AG04450 (cell line): ENCODE data around the gene PPP1R36. TPM values are rescaled to one million over a fixed set of nuclear protein-coding genes. Genes with fewer than 3 reads are reported as not detected.

Source experiments
- CTCF ChIA-PET: fragments of 300-600, 350-600 bp; formaldehyde crosslinking; extraction: SDS; loops from one replicate; lab custom pipeline; 2022; ENCODE audit warnings: antibody characterized with exemption, inconsistent platforms; lab: Charles Lee
- POLR2A ChIA-PET: fragments of 350-600 bp; formaldehyde crosslinking; extraction: SDS; loops from one replicate; lab custom pipeline; 2021; ENCODE audit warnings: antibody characterized with exemption, inconsistent platforms; lab: Yijun Ruan, JAX
- DNase-seq: peaks from one replicate; pipeline ENCODE4 v3.0.0-alpha.2; 2011; ENCODE audit warnings: low read depth, low spot score
- H3K27ac ChIP-seq: one replicate; pipeline ENCODE4 v1.5.1; 2012; ENCODE audit warnings: low read depth, low read length, control low read depth
- H3K27me3 ChIP-seq: one replicate; pipeline ENCODE4 v1.6.0; 2012; ENCODE audit warnings: low read length; ENCODE audit not compliant: control insufficient read depth, insufficient read depth
- H3K4me3 ChIP-seq: 2 replicates; pipeline ENCODE4 v1.5.1; 2011; ENCODE audit warnings: mild to moderate bottlenecking, low read depth, low read length, control low read depth
- H3K9me3 ChIP-seq: 2 replicates; pipeline ENCODE4 v1.5.1; 2012; ENCODE audit warnings: low read length; ENCODE audit not compliant: control insufficient read depth, insufficient read depth
- CTCF ChIP-seq: IDR thresholded peaks from 2 replicates; pipeline ENCODE4 v1.5.1; 2011; ENCODE audit warnings: low read depth, low read length, control low read depth, inconsistent platforms
- polyA plus RNA-seq: library from polyadenylated mRNA; depleted of rRNA; stranded (reverse); fragments of >200 nt; gene quantifications from 2 replicates; pipeline ENCODE4 v1.2.3, GENCODE V29; 2011

PPP1R36 gene
- polyA plus RNA-seq, 1 experiment, result 0.38 TPM

- no peaks in the 10 kb centered on the region for H3K27me3 ChIP-seq
- DNase-seq, result no peak
- H3K27ac ChIP-seq, result no peak overlapping the region
- no peak for TF ChIP-seq CTCF
- no peak overlapping the region for H3K4me3 ChIP-seq
- ChIA-PET CTCF (interaction anchor here (0.6 kb wide), 1 partner anchor 70 kb away, joined by 3 read pairs; no protein-coding TSS in a partner anchor), POLR2A (no interaction called here)
- no peaks in the 10 kb centered on the region; the same call in 1 of the 2 replicates for H3K9me3 ChIP-seq
Measured at GRCh38 chr14:64604881-64605280, 55.1 kb downstream of the PPP1R36 start.

DNA sequence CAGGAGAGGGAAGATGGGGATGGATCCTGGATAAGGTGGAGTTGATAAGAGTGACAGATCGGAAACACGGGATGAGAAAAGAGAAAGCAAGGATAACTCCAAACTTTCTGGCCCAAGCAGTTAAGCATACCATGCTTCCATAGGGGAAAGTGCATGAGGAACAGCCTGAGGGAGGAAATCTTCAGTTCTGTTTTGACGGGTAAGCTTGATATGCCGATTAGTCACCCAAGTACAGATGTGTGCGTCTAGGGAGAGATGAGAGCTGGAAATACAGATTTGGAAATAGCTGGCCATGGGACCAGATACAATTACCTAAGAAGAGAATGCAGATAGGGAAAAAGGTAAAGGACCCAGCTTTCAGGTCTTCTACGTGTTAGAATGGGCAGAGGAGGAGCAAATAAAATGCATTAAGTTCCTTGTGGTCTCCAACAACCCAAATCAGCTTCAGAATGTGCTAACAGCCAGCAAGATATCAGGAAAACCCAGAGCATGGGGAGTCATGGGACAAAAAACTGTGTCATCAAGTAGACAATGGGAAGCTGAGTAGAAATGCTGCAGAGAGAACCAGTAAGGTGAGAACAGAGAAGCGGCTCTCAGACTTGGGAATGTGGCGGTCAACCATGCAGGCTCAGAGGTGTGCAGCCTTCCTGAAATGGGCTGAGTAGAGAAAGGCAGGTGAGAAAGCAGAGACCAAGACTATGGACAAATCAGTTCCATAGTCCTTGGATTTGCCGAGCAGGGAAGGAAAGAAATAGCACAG lies 56.3 kb downstream of the PPP1R36 start:
- Histone ChIP-seq H3K27ac (no peak overlapping the region), H3K4me3 (no peak overlapping the region), H3K27me3 (no peaks in the 10 kb centered on the region), H3K9me3 (no peaks in the 10 kb centered on the region; the same call in 1 of the 2 replicates)
- no peak for DNase-seq
- no peak for TF ChIP-seq CTCF
- CTCF ChIA-PET, result no interaction called here
- POLR2A ChIA-PET, result no interaction called here

DNA sequence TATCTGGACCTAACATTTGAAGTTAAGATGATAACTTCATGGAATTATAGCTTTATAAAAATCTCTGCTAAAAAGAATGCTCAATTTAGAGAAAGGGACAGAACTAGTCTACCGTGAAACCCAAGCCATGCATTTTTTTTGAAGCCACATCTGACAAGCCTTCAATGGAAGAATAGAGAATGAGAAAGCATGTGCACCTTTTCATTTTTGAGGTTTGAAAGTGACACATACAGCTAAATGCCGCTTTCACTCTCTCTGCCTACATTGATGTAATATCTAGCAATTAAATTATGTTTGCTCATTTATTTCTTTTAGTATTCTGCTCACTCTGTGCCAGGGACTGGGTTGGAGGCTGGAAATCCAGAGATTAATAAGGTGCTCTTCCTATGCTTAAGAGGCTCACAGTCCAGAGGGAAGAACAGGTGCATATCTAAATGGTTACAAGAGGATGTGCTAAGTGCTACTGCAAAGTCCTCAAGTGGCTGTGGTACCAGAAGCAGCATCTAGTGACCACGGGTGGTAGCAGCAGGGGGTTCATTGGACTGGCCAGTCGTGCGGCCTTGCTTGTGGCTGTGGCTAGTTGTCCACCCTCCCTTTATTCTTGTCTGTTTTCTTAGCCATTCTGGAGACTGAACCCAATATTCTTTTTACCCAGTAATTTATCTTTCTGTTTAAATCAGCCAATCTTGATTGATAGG lies 60.4 kb downstream of the PPP1R36 start:
- CTCF ChIA-PET, result interaction anchor here (1.5 to 4.6 kb wide), 3 partner anchors 26 to 99 kb away, joined by 5 to 25 read pairs (median 6); no protein-coding TSS in a partner anchor

GRCh38 chr14:64611358-64612020 lies 61.7 kb downstream of the PPP1R36 start:
- TF ChIP-seq CTCF, result no peak
- H3K27ac ChIP-seq, result peak overlapping the region; percentile 88
- POLR2A ChIA-PET, result interaction anchor here (0.6 to 2.2 kb wide), 6 partner anchors 17 to 147 kb away, joined by 3 to 24 read pairs (median 8); partner anchors contain the start of genes HSPA2, ZBTB1 and ZBTB25
- H3K4me3 ChIP-seq, result no peak overlapping the region
- H3K9me3 ChIP-seq, result no peaks in the 10 kb centered on the region
- CTCF ChIA-PET, result interaction anchor here (1.1 to 4.6 kb wide), 5 partner anchors 14 to 101 kb away, joined by 3 to 25 read pairs (median 5); partner anchors contain the start of gene HSPA2
- DNase-seq, result peak; percentile 27
- no peaks in the 10 kb centered on the region for H3K27me3 ChIP-seq

More for the DNA sequence above, 60.4 kb downstream of the PPP1R36 start:
- Histone ChIP-seq H3K4me3 (no peak overlapping the region), H3K27ac (no peak overlapping the region), H3K27me3 (no peaks in the 10 kb centered on the region), H3K9me3 (no peaks in the 10 kb centered on the region)
- POLR2A ChIA-PET, result no interaction called here
- TF ChIP-seq CTCF, result no peak
- DNase-seq, result no peak
